Left ventricle myocardium inferior (tissue), 1 donor: Measurements from ENCODE around the gene LATS2. TPM values are rescaled to one million over a fixed set of nuclear protein-coding genes. Genes with fewer than 3 reads are reported as not detected.

Source experiments
- DNase-seq: peaks from one replicate; pipeline ENCODE4 v3.0.0-alpha.2; 2020
- H3K27ac ChIP-seq: fragments of 200-600 bp; replicated peaks from 2 replicates; pipeline ENCODE4 v1.8.0; 2021
- H3K27me3 ChIP-seq: fragments of 200-600 bp; 2 replicates; pipeline ENCODE4 v1.8.0; 2021; ENCODE audit warnings: low read depth
- H3K36me3 ChIP-seq: fragments of 200-600 bp; 2 replicates; pipeline ENCODE4 v1.8.0; 2021
- H3K4me1 ChIP-seq: fragments of 200-600 bp; 2 replicates; pipeline ENCODE4 v1.8.0; 2021
- H3K4me3 ChIP-seq: fragments of 200-600 bp; 2 replicates; pipeline ENCODE4 v1.8.0; 2021; ENCODE audit warnings: mild to moderate bottlenecking, moderate library complexity
- H3K9me3 ChIP-seq: fragments of 200-600 bp; replicated peaks from 2 replicates; pipeline ENCODE4 v1.8.0; 2021
- CTCF ChIP-seq: fragments of 200-600 bp; IDR thresholded peaks from 2 replicates; pipeline ENCODE4 v1.8.0; 2021; ENCODE audit warnings: antibody characterized with exemption, mild to moderate bottlenecking, borderline replicate concordance
- intact Hi-C: fragments of 100-400 bp; cut with micrococcal nuclease; formaldehyde crosslinking; loops from one replicate; pipeline ENCODE4 v1.11.0; 2022
- total RNA-seq: library from RNA; stranded (reverse); fragmentation: NEBNext Ultra II Directional; extraction: Animal tissue kit (Norgen Biotek cat#: 25700); gene quantifications from one replicate; pipeline ENCODE4 v1.2.1, GENCODE V29; 2021
- donor health status: DM: no; HTN: yes; CAD: no; lungs with severe emphysema.

LATS2 gene
- total RNA-seq, 1 donor from 2014 or later: 20.2 TPM

GRCh38 chr13:21033212-21033840 is 28.1 kb downstream of the LATS2 start:
- no peak for TF ChIP-seq CTCF
- no peak for DNase-seq
- H3K27ac ChIP-seq: peak overlapping the region; percentile 89
- H3K36me3 ChIP-seq: no peaks in the 10 kb centered on the region
- H3K4me3 ChIP-seq: peak overlapping the region; percentile 43
- intact Hi-C loops: no loop called here
- H3K4me1 ChIP-seq: peaks cover 80% of the 10 kb centered on the region
- no peaks in the 10 kb centered on the region for H3K9me3 ChIP-seq
- H3K27me3 ChIP-seq: no peaks in the 10 kb centered on the region

- Histone ChIP-seq H3K4me1 (peaks cover 73% of the 10 kb centered on the region), H3K9me3 (no peaks in the 10 kb centered on the region), H3K27ac (peak overlapping the region; percentile 89), H3K27me3 (no peaks in the 10 kb centered on the region), H3K4me3 (peak overlapping the region; percentile 43), H3K36me3 (no peaks in the 10 kb centered on the region)
- no peak for DNase-seq
- no peak for TF ChIP-seq CTCF
- intact Hi-C loops: no loop called here
These were observed 28.7 kb downstream of the LATS2 start for GRCh38 chr13:21032656-21033055.

DNA sequence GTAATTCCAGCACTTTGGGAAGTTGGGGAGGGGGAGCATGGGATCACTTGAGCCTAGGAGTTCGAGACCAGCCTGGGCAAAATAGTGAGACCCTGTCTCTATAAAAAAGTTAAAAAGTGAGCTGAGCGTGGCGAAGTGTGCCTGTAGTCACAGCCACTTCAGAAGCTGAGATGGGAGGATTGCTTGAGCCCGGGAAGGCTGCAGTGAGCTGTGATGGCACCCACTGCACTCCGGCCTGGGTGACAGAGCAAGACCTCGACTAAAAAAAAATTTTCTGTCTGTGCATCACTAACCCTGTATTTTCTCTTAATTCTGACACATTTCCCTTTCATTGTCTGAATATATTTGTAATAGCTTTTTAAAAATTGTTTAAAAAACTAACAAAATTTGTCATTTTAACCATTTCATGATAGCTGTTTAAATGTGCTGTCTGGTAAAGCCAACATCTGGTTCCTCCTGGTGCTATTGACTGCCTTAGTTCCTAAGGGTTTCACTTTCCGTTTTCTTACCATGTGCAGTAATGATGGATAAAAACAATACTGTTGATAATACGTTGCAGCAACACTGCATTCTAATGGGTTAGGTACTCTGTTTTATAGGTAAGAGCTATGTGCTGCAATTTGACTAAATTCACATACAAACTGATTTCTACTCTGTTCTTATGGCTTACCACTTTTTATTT is 29.7 kb downstream of the LATS2 start:
- intact Hi-C loops: no loop called here
- no peak for TF ChIP-seq CTCF
- Histone ChIP-seq H3K4me3 (no peak overlapping the region), H3K4me1 (peaks cover 64% of the 10 kb centered on the region), H3K27me3 (no peaks in the 10 kb centered on the region), H3K27ac (peak overlapping the region; percentile 89), H3K36me3 (no peaks in the 10 kb centered on the region), H3K9me3 (no peaks in the 10 kb centered on the region)
- no peak for DNase-seq

DNA sequence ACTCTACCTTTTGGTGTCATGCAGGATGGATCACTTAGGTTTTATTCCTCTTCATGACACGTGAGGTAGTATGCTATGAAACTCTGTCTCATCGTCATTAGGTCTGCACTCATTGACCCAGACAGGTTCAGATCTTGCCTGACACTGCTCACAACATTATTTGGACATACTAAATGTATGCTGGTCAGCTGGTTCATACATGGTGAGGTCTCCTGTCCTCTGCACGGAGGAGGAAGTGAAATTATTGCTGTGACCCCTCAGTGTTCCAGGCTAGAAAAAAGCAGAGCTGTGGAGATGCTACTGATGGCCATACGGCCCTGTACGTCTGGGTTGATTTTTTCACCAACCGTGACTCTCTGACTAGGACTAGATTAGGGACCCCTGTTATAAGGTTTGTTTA is 35.8 kb downstream of the LATS2 start:
- Histone ChIP-seq H3K4me1 (peaks cover 39% of the 10 kb centered on the region), H3K27me3 (no peaks in the 10 kb centered on the region), H3K4me3 (no peak overlapping the region), H3K9me3 (no peaks in the 10 kb centered on the region), H3K27ac (no peak overlapping the region), H3K36me3 (no peaks in the 10 kb centered on the region)
- no peak for TF ChIP-seq CTCF
- no peak for DNase-seq
- intact Hi-C loops: no loop called here

GRCh38 chr13:21022056-21022979 is 39.1 kb downstream of the LATS2 start:
- peak overlapping the region; percentile 58 for H3K27ac ChIP-seq
- intact Hi-C loops: no loop called here
- H3K4me1 ChIP-seq: peaks cover 63% of the 10 kb centered on the region
- H3K9me3 ChIP-seq: no peaks in the 10 kb centered on the region
- TF ChIP-seq CTCF: no peak
- no peak for DNase-seq
- H3K27me3 ChIP-seq: no peaks in the 10 kb centered on the region
- H3K36me3 ChIP-seq: no peaks in the 10 kb centered on the region
- no peak overlapping the region for H3K4me3 ChIP-seq
